T-helper 1 cell treated with Interleukin-12 subunit alpha and Interleukin-12 subunit beta and Interleukin-4 antibody, amounts not matched to agents 30 ng/mL and 1 ng/mL, for 36 hours (primary cell): ENCODE results near the gene CYB5A. TPM values are rescaled to one million over a fixed set of nuclear protein-coding genes. Genes with fewer than 3 reads are reported as not detected.

Source experiments
- intact Hi-C: fragments of 100-400 bp; cut with micrococcal nuclease; formaldehyde crosslinking; loops from one replicate; pipeline ENCODE4 v1.15.1; 2024
- total RNA-seq: library from RNA; stranded (reverse); gene quantifications from 2 replicates; pipeline ENCODE4 v1.2.3, GENCODE V29; 2022

The CYB5A gene
- total RNA-seq, 1 donor from 2014 or later: 34.3 TPM

DNA sequence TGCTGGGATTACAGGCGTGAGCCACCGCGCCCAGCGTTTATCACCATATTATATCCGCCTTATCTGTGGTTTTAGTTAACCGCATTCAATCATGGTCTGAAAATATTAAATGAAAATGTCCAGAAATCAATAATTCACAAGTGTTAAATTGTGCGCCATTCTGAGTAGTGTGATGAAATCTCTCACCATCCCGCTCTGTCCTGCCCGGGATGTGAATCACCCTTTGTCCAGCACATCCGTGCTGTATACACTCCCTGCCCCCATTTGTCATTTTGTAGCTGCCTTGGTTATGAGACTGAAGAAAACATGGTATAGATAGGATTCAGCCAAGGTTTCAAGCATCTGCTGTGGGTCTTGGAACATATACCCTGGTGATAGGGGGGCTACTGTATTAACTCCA lies 72.7 kb downstream of the CYB5A start:
- intact Hi-C loops: no loop called here

DNA sequence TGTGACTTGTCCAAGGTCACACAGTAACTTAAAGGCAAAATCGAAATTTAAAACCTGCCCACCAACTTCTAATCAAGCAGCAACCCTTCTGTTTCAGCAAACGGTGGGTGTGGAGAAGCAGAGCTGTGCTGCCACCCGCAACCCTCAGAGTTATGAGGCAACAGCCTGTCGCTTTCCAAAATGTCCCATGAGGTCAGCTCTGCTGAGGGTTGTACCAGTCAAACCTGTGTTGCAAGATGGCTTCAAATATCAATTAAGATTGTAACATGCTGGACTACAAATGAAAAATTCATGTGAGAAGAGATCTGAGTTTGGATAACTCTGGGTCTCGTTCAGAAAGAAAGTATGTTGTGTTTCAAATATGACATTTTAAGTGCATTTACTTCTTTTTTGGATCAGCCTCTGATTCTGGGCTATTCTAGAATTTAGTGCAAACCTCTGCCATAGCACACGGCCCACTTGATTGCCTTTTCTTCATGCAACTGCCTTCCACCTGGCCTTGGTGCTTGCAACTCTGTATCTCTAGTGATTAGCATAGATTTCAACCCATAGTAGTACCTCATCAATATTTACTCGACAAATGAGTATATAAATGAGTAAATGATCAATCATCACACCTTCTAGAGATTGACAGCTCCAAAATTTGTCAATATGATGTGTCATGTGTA lies 74.2 kb downstream of the CYB5A start:
- intact Hi-C loops: no loop called here

- intact Hi-C loops: no loop called here
Observed at GRCh38 chr18:74216661-74217110, 75.1 kb downstream of the CYB5A start.

GRCh38 chr18:74215863-74216262 lies 75.9 kb downstream of the CYB5A start:
- intact Hi-C loops: no loop called here

DNA sequence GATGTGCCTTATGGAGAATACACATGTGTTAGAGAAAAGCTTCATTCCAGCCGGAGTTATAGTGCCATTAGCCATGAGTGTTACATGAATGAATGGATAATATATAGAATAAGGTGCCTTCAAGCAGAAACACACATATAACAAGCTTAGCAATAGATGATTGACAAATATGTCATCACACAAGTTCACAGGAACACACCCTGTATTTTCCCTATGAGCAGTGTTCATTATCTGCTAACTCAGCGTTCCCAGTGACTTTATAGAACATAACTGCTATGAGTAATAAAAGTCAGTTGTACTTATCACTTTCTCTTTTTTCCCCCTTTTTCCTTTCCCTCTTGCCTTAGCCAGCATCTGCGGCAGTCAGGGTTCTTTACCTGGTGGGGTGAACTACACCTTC lies 78.3 kb downstream of the CYB5A start:
- intact Hi-C loops: no loop called here

GRCh38 chr18:74204526-74205152 lies 87.1 kb downstream of the CYB5A start:
- intact Hi-C loops: no loop called here

DNA sequence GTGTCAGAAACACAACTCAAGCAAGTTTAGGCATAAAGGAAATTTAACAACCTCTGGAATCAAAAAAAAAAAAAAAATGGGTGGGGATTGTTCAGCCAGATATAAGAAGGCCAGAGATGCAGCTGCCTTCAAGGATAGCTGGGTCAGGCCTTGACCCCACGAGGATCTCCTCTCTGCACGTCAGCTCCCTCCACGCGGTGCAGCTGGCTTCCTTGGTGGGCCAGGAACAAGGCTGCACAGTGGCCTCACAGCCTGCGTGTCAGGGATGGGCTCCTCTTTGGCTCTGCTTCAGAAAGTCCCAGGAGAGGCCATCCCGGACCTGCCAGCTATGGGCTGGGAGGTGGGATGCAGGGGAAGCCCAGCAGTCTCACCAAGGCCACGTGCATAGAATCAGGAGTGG lies 88.0 kb downstream of the CYB5A start:
- intact Hi-C loops: no loop called here

Other genes with a start within 250 kb of the CYB5A start
- gene FBXO15, start 144.1 kb downstream of the CYB5A start, total RNA-seq: 0.46 and 0.49 TPM in 2 replicates
- 28.1 and 29.0 TPM in 2 replicates for gene TIMM21, start 143.4 kb downstream of the CYB5A start, total RNA-seq
- gene C18orf63, start 23.9 kb upstream of the CYB5A start, total RNA-seq: not detected in 2 replicates
- gene DIPK1C, start 165.3 kb upstream of the CYB5A start, total RNA-seq: not detected in 2 replicates
- 151 and 162 TPM in 2 replicates for gene CNDP2, start 204.4 kb upstream of the CYB5A start, total RNA-seq
- 0.20 TPM in 1 of 2 replicates, not detected in the other for gene CNDP1, start 242.5 kb upstream of the CYB5A start, total RNA-seq